NK-92 (cell line): ENCODE results near the gene CALU.

ENCODE experiments used
- DNase-seq: peaks from one replicate; lab custom pipeline; 2025; ENCODE audit not compliant: unreplicated experiment; lab: John Stamatoyannopoulos, UW

Gene CALU

GRCh38 chr7:128739048-128739962 lies at the start of gene CALU:
CALU (plus strand) TSS chr7:128739359; CDS start chr7:128748584, 9,225 bp downstream.
- DNase-seq = peak; percentile 63

- DNase-seq = no peak
Measured at GRCh38 chr7:128691227-128691626, 47.9 kb upstream of the CALU start.

GRCh38 chr7:128692623-128693270 lies 46.4 kb upstream of the CALU start:
- DNase-seq = no peak

GRCh38 chr7:128693373-128694015 lies 45.7 kb upstream of the CALU start:
- DNase-seq = no peak

GRCh38 chr7:128694738-128695137 lies 44.4 kb upstream of the CALU start:
- no peak for DNase-seq

GRCh38 chr7:128697302-128697905 lies 41.8 kb upstream of the CALU start:
- no peak for DNase-seq

- DNase-seq = no peak
Measured at GRCh38 chr7:128699196-128699712, 39.9 kb upstream of the CALU start.

- DNase-seq = no peak
Measured at GRCh38 chr7:128699895-128700294, 39.3 kb upstream of the CALU start.

GRCh38 chr7:128701062-128701785 lies 37.9 kb upstream of the CALU start:
- no peak for DNase-seq

GRCh38 chr7:128703609-128704241 lies 35.4 kb upstream of the CALU start:
- DNase-seq = no peak

- DNase-seq = no peak
Measured at GRCh38 chr7:128705891-128706333, 33.2 kb upstream of the CALU start.

GRCh38 chr7:128707752-128708151 lies 31.4 kb upstream of the CALU start:
- DNase-seq = no peak

GRCh38 chr7:128708235-128708634 lies 30.9 kb upstream of the CALU start:
- DNase-seq = no peak

GRCh38 chr7:128708824-128709223 lies 30.3 kb upstream of the CALU start:
- no peak for DNase-seq

GRCh38 chr7:128710481-128710880 lies 28.7 kb upstream of the CALU start:
- DNase-seq = no peak

GRCh38 chr7:128713794-128714193 lies 25.4 kb upstream of the CALU start:
- DNase-seq = no peak

- no peak for DNase-seq
Measured at GRCh38 chr7:128714701-128715495, 24.3 kb upstream of the CALU start.

- no peak for DNase-seq
Measured at GRCh38 chr7:128718967-128719642, 20.1 kb upstream of the CALU start.

GRCh38 chr7:128721376-128721775 lies 17.8 kb upstream of the CALU start:
- no peak for DNase-seq
